Adrenal gland (tissue), 12 donors: ENCODE measurements around the gene PACSIN2. TPM values are rescaled to one million over a fixed set of nuclear protein-coding genes. Genes with fewer than 3 reads are reported as not detected.
A peak's percentile ranks its signal among the peaks of the same experiment; 100 is the strongest.

Experiments used
- DNase-seq, 7 donors: peaks; one replicate each; pipeline ENCODE4 v3.0.0-alpha.2; 2019 to 2020
- H3K27ac ChIP-seq, 5 donors: fragments of 200-600 bp; sonication (generic) in 4 of 5; 1 replicate in 3 of 5; 2 replicates in 2 of 5; pipeline versions ENCODE4 v1.5.1 to v1.8.0; 2016 to 2020; ENCODE audit warnings: mild to moderate bottlenecking in 1 of 5
- H3K27me3 ChIP-seq: fragments of 200-600 bp; 2 replicates; pipeline ENCODE4 v1.8.0; 2021
- H3K36me3 ChIP-seq, 2 donors: fragments of 200-600 bp; replicated peaks in 1 of 2; 1 replicate in 1 of 2; 2 replicates in 1 of 2; pipeline versions ENCODE4 v1.5.1 to v1.8.0; 2018 to 2022
- H3K4me1 ChIP-seq, 2 donors: fragments of 200-600 bp; replicated peaks in 1 of 2; 1 replicate in 1 of 2; 2 replicates in 1 of 2; pipeline versions ENCODE4 v1.5.1 to v1.8.0; 2018 to 2021
- H3K4me3 ChIP-seq, 4 donors: fragments of 200-600 bp; sonication (generic) in 3 of 4; one replicate each; pipeline ENCODE4 v1.5.1; 2016 to 2018
- H3K9me3 ChIP-seq, 3 donors: fragments of 200-600 bp; sonication (generic) in 1 of 3; replicated peaks in 1 of 3; 1 replicate in 2 of 3; 2 replicates in 1 of 3; pipeline versions ENCODE4 v1.5.1 to v1.8.0; 2016 to 2021
- CTCF ChIP-seq, 6 experiments: fragments of 450-650 bp in 4 of 6; fragments of 200-600 bp in 2 of 6; sonication (generic) in 1 of 6; IDR thresholded peaks; 1 replicate in 5 of 6; 2 replicates in 1 of 6; pipeline versions ENCODE4 v1.5.1 to v1.8.0; 2016 to 2021; ENCODE audit warnings: antibody characterized with exemption in 6 of 6, mild to moderate bottlenecking in 2 of 6, moderate library complexity in 1 of 6
- POLR2A ChIP-seq, 2 donors: fragments of 450-650 bp; IDR thresholded peaks; one replicate each; pipeline ENCODE4 v1.6.1; 2017; ENCODE audit warnings: antibody characterized with exemption in 2 of 2, mild to moderate bottlenecking in 2 of 2, moderate library complexity in 1 of 2
- WGBS, 4 donors: extraction: QIAGEN DNeasy Blood & Tissue Kit in 2 of 4; methylation state at CpG; one replicate each; pipeline versions ENCODE4 v1.1.5 to v1.1.7; 2013 to 2017; 5-methylcytosine and 5-hydroxymethylcytosine counted together
- intact Hi-C, 2 donors: fragments of 100-400 bp; cut with DNase I; formaldehyde crosslinking; loops; one replicate each; pipeline versions ENCODE4 v1.14.1 to v1.15.0; 2022 to 2023
- polyA plus RNA-seq, 3 donors: library from polyadenylated mRNA; stranded (reverse); fragments of 200-250 nt in 2 of 3; fragments of 350-450 nt in 1 of 3; fragmentation: Illumina TruSeq in 1 of 3; extraction: RNeasy Lipid Tissue Mini Kit (QIAGEN cat#74804) in 1 of 3; gene quantifications; one replicate each; pipeline ENCODE4 v1.2.3, GENCODE V29; 2013 to 2014
- total RNA-seq, 9 donors: library from RNA; depleted of rRNA in 4 of 9; stranded (reverse); fragments of >200 nt in 4 of 9; fragments of 120-200 nt in 1 of 9; fragmentation: NEBNext Ultra II Directional in 1 of 9; extraction: Animal tissue kit (Norgen Biotek cat#: 25700) in 1 of 9; gene quantifications; one replicate each; pipeline versions ENCODE4 v1.1.0 to v1.2.4, GENCODE V29; 2013 to 2023
- donor health status: healthy with polysubstance abuse.
- donor health status: Bipolar disorder and iron deficiency.
- donor health status: DM: yes; HTN: yes; CAD: no.
- donor health status: DM: no; HTN: no; CAD: no.
- donor health status: DM: no; HTN: no; CAD: no.
- donor health status: DM: yes; HTN: yes; CAD: no.

The PACSIN2 gene
- total and polyA plus RNA-seq, 12 donors, result 29.8 to 186 (median 115) TPM

DNA sequence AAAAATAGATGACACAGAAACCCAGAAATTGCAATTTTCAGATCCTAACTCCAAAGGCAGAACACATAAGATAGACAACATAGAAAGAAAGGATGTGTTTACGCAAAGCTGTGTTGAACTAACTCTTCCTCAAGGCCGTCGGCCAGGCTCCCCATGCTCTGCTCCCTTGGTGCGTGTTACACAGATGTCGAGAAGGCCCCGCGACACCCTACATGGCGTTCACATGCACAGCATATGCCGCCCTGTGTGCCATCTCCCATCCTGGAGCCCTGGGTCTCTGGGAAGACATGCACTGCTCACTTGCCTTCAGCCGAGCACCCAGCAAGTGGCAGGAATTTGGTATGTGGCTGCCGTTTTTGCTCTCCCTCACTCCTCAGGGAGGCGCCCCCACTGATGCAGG, 110.9 kb downstream of the PACSIN2 start:
- intact Hi-C loops, result no loop called here
- H3K36me3 ChIP-seq, result peaks cover 0 to 16% of the 10 kb centered on the region in 2 donors
- TF ChIP-seq CTCF (IDR thresholded peaks at IDR 0.05) (no peak), POLR2A (IDR thresholded peaks at IDR 0.05) (no peak)

GRCh38 chr22:42902875-42903510, 112.0 kb downstream of the PACSIN2 start:
- Histone ChIP-seq H3K9me3 (no peaks in the 10 kb centered on the region), H3K4me1 (peaks cover 0 to 30% of the 10 kb centered on the region in 2 donors), H3K36me3 (peaks cover 0 to 15% of the 10 kb centered on the region in 2 donors), H3K4me3 (no peak overlapping the region), H3K27ac (peak overlapping the region in 2 of 5 donors; percentile 11 to 57), H3K27me3 (no peaks in the 10 kb centered on the region)
- 73 to 83% (median 80%) methylated on average over 15 of the region's 15 CpGs for WGBS, 4 donors
- DNase-seq, result no peak
- no peak for TF ChIP-seq POLR2A (IDR thresholded peaks at IDR 0.05)
- no peak for TF ChIP-seq CTCF (IDR thresholded peaks at IDR 0.05)
- intact Hi-C loops, result no loop called here

More for the DNA sequence above, 110.9 kb downstream of the PACSIN2 start:
- peaks cover 0 to 39% of the 10 kb centered on the region in 2 donors for H3K4me1 ChIP-seq
- no peak overlapping the region for H3K4me3 ChIP-seq
- no peak overlapping the region for H3K27ac ChIP-seq
- DNase-seq, result no peak
- H3K9me3 ChIP-seq, result no peaks in the 10 kb centered on the region
- 92 to 96% (median 95%) methylated on average over 11 to 12 of the region's 12 CpGs for WGBS, 4 donors
- H3K27me3 ChIP-seq, result no peaks in the 10 kb centered on the region

DNA sequence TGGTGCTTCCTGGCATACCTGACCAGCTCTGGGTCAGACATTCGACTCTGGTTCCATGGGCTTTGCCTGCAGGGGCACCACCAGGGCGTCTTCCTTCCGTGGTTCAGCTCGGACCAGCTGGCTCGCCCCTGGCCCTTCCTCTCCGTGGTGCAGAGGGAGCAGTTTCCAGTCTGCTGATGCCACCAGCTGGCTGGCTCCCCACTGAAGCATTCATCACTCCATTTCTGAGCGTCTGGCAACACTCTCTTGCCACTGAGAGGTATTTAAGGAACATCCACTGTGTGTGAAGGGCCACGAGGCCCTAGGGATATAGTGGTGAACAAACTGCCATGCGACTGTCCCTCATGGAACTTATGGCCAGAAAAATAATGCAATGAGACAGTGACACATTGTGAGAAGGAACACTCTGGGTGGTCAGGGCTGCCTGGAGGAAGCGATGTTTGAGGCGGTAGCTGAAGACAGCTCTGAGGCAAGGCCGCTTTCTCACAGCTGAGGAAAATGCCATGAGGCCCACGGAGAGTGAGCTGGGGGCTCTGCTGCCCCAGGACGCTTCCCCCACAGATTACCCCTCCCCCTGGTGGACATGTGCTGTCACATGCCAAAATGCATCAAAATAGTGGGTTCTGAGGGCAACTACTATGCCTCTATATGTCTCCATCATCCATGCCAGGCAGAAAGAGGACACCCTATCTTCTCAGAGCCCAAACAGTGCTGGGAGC, 113.0 kb downstream of the PACSIN2 start:
- Histone ChIP-seq H3K4me3 (no peak overlapping the region), H3K9me3 (no peaks in the 10 kb centered on the region), H3K27ac (no peak overlapping the region), H3K27me3 (no peaks in the 10 kb centered on the region), H3K4me1 (peaks cover 0 to 21% of the 10 kb centered on the region in 2 donors), H3K36me3 (peaks cover 0 to 6% of the 10 kb centered on the region in 2 donors)
- intact Hi-C loops, result no loop called here
- WGBS, 4 donors, result 83 to 97% (median 87%) methylated on average over 6 to 14 of the region's 14 CpGs
- TF ChIP-seq POLR2A (IDR thresholded peaks at IDR 0.05) (no peak), CTCF (IDR thresholded peaks at IDR 0.05) (peak in 2 of 6 experiments; percentile 19 to 20)
- no peak for DNase-seq

DNA sequence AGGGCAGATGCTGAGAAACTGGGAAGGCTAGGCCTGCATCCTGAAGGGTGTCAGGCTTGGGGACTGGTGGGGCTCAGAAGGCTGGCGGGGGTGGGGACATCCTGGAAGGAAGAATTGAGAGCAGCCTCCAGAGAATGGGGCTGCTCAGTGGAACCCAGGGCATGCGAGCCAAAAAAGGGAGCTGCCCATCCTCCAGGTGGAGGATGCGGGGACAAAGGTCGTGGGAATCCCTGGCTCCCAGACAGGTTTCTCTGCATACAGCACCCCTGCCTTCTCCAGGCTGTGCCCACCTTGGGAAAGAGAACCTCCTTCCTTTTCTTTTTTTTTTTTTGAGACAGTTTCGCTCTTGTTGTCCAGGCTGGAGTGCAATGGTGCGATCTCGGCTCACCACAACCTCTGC, 117.0 kb downstream of the PACSIN2 start:
- Histone ChIP-seq H3K36me3 (peaks cover 0 to 6% of the 10 kb centered on the region in 2 donors), H3K4me1 (peaks cover 11 to 28% of the 10 kb centered on the region in 2 donors), H3K9me3 (no peaks in the 10 kb centered on the region), H3K27me3 (no peaks in the 10 kb centered on the region), H3K4me3 (no peak overlapping the region), H3K27ac (no peak overlapping the region)
- no peak for TF ChIP-seq CTCF (IDR thresholded peaks at IDR 0.05)
- TF ChIP-seq POLR2A (IDR thresholded peaks at IDR 0.05), result no peak
- intact Hi-C loops, result no loop called here
- 92 to 97% (median 94%) methylated on average over 7 of the region's 7 CpGs for WGBS, 4 donors
- no peak for DNase-seq
